Measurements from ENCODE around the gene ARID5B.

The ARID5B gene

GRCh38 chr10:62115842-62116241 is 214.3 kb downstream of the ARID5B start:
- TF ChIP-seq GATA1 (IDR thresholded peaks at IDR 0.05; ENCODE audit: low read depth, low read length) (no peak), POLR2A (IDR thresholded peaks at IDR 0.05; ENCODE audit: low read length) (no peak)
- DNase-seq = no peak

- no peak for TF ChIP-seq GATA1 (IDR thresholded peaks at IDR 0.05; ENCODE audit: low read depth, low read length)
- TF ChIP-seq POLR2A (IDR thresholded peaks at IDR 0.05; ENCODE audit: low read length) = no peak
- no peak for DNase-seq
These were observed 215.4 kb downstream of the ARID5B start for GRCh38 chr10:62116896-62117295.

DNA sequence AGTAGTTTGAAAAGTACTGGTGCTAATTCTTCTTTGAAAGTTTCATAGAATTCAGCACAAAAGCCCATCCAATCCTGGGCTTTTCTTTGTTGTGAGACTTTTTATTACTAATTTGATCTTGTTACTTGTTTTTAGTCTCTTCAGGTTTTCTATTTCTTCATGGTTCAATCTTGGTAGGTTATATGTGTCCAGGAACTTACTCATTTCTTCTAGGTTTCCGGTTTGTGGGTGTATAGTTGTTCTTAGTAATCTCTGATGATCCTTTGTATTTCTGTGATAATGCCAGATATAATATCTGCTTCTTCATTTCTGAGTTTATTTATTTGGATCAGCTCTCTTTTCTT is 219.7 kb downstream of the ARID5B start:
- no peak for DNase-seq
- no peak for TF ChIP-seq POLR2A (IDR thresholded peaks at IDR 0.05; ENCODE audit: low read length)
- TF ChIP-seq GATA1 (IDR thresholded peaks at IDR 0.05; ENCODE audit: low read depth, low read length) = no peak

- no peak for DNase-seq
- TF ChIP-seq GATA1 (IDR thresholded peaks at IDR 0.05; ENCODE audit: low read depth, low read length) (no peak), POLR2A (IDR thresholded peaks at IDR 0.05; ENCODE audit: low read length) (no peak)
These were observed 226.5 kb downstream of the ARID5B start for GRCh38 chr10:62127975-62128374.

- DNase-seq = no peak
- TF ChIP-seq GATA1 (IDR thresholded peaks at IDR 0.05; ENCODE audit: low read depth, low read length) = no peak
- no peak for TF ChIP-seq POLR2A (IDR thresholded peaks at IDR 0.05; ENCODE audit: low read length)
These were observed 229.4 kb downstream of the ARID5B start for GRCh38 chr10:62130948-62131347.

GRCh38 chr10:62131724-62132123 is 230.2 kb downstream of the ARID5B start:
- TF ChIP-seq GATA1 (IDR thresholded peaks at IDR 0.05; ENCODE audit: low read depth, low read length) (no peak), POLR2A (IDR thresholded peaks at IDR 0.05; ENCODE audit: low read length) (no peak)
- DNase-seq = no peak

DNA sequence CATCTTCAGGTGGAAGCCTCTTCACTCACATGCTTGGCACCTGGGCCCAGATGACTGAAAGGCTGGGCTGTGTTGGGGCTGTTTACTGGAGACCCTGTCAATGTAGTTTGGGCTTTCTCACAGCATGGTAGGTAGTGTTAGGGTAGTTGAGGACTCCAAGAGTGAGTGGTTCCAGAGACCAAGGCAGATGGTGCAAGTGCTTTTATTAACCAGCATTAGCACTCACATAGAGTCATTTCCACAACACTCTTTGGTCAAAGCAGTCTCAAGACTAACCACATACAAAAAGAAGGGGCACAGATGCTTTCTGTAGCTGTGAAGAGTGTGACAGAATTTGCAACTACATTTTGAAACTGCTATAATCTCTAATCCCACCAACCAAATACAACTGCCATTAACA is 232.1 kb downstream of the ARID5B start:
- TF ChIP-seq GATA1 (IDR thresholded peaks at IDR 0.05; ENCODE audit: low read depth, low read length) (no peak), POLR2A (IDR thresholded peaks at IDR 0.05; ENCODE audit: low read length) (no peak)
- no peak for DNase-seq

DNA sequence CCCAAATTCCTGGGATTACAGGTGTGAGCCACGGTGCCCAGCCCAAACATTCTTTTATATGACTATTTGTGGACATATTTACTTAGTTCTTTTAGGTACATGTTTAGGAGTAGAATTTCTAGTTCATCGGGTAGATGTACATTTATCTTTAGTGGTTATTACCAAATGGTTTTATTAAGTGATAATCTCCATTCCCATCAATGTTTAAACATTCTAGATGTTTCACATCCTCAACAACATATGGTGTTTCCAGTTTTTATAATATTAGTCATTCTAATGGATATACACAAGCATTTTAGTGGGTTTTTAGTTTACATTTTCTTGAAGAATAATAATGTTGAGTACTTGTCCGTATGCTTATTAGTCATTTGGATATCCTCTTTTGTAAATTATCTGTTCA is 235.4 kb downstream of the ARID5B start:
- TF ChIP-seq GATA1 (IDR thresholded peaks at IDR 0.05; ENCODE audit: low read depth, low read length) = no peak
- TF ChIP-seq POLR2A (IDR thresholded peaks at IDR 0.05; ENCODE audit: low read length) = no peak
- DNase-seq = no peak
